Activated naive CD8-positive, alpha-beta T cell treated with anti-CD3 and anti-CD28 coated beads for 36 hours (primary cell): ENCODE data around the gene ARHGEF11. TPM values are rescaled to one million over a fixed set of nuclear protein-coding genes. Genes with fewer than 3 reads are reported as not detected.

Source experiments
- DNase-seq: peaks from one replicate; pipeline ENCODE4 v3.0.0; 2021
- H3K27ac Mint-ChIP-seq: one replicate; pipeline ENCODE4 v1.8.0; 2022; ENCODE audit warnings: mild to moderate bottlenecking, moderate library complexity, mixed read lengths
- H3K27me3 Mint-ChIP-seq: one replicate; pipeline ENCODE4 v1.8.0; 2022; ENCODE audit warnings: mild to moderate bottlenecking, mixed read lengths
- H3K36me3 Mint-ChIP-seq: one replicate; pipeline ENCODE4 v1.8.0; 2021; ENCODE audit warnings: mild to moderate bottlenecking, mixed read lengths
- H3K4me1 Mint-ChIP-seq: one replicate; pipeline ENCODE4 v1.8.0; 2021; ENCODE audit warnings: mixed read lengths
- H3K4me3 Mint-ChIP-seq: one replicate; pipeline ENCODE4 v1.8.0; 2022; ENCODE audit warnings: mild to moderate bottlenecking, moderate library complexity, mixed read lengths
- H3K9me3 Mint-ChIP-seq: one replicate; pipeline ENCODE4 v1.8.0; 2022; ENCODE audit warnings: mixed read lengths
- total RNA-seq, 2 experiments: library from RNA; stranded (reverse); gene quantifications; one replicate each; pipeline ENCODE4 v1.2.3, GENCODE V29; 2021

Gene ARHGEF11
- total RNA-seq, 2 experiments from 2014 or later = 2.8 to 3.3 TPM

- Mint-ChIP-seq H3K4me3 (no peak overlapping the region), H3K4me1 (no peaks in the 10 kb centered on the region), H3K27me3 (no peaks in the 10 kb centered on the region), H3K27ac (no peak overlapping the region), H3K9me3 (no peaks in the 10 kb centered on the region), H3K36me3 (peaks cover 3% of the 10 kb centered on the region)
- DNase-seq = no peak
These were observed 103.0 kb downstream of the ARHGEF11 start for GRCh38 chr1:156942576-156942975.

- no peak overlapping the region for H3K27ac Mint-ChIP-seq
- H3K27me3 Mint-ChIP-seq = no peaks in the 10 kb centered on the region
- H3K4me1 Mint-ChIP-seq = no peaks in the 10 kb centered on the region
- no peak overlapping the region for H3K4me3 Mint-ChIP-seq
- DNase-seq = no peak
- no peaks in the 10 kb centered on the region for H3K9me3 Mint-ChIP-seq
- peaks cover 3% of the 10 kb centered on the region for H3K36me3 Mint-ChIP-seq
These were observed 103.4 kb downstream of the ARHGEF11 start for GRCh38 chr1:156942176-156942575.

DNA sequence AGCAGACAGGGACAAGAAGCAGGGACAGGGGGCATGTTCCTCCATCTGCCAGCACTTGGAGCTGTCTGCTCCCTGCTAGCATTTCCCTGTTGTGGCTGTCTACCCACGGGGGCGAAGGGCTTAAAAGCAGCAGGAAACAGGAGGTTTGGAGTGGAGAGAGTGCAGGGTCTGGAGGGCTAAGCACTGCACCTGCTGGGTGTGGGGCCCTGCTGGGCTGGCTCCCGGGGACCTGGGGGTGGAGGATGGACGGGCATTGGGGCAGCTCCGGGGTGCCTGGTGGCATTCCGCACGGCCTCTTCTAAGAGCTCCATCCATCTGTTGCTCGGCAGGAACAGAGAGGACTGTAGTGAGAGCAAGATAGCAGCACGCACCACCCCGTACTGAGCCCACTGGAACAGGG lies 103.9 kb downstream of the ARHGEF11 start:
- H3K27ac Mint-ChIP-seq = no peak overlapping the region
- H3K36me3 Mint-ChIP-seq = peaks cover 3% of the 10 kb centered on the region
- no peaks in the 10 kb centered on the region for H3K4me1 Mint-ChIP-seq
- no peaks in the 10 kb centered on the region for H3K27me3 Mint-ChIP-seq
- no peaks in the 10 kb centered on the region for H3K9me3 Mint-ChIP-seq
- H3K4me3 Mint-ChIP-seq = no peak overlapping the region
- no peak for DNase-seq

DNA sequence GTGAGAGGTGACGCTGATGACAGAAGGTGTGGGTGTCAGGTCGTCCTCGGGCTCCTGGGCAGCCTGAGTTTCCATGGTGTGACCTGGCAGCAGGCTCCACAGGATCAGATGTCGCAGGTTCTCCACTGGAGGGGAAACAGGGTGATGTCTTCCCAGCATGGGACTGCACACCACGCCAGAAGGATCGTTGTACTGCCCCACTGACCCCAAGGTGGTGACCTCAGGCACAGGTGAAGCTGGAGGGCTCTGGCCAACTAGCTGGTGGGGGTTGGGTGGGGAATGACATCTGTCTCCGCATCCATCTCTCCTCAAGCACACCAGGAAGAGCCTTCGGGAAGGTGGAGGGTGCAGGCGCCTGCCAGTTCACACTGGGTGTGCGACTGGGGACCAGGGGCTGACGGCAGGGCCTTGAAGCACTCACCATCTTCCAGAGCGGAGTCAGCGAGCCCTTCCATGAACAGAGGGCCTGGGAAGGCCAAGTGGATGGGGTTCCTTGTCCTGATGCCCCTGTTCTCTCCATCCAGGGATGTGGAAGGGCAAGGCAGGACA lies 105.7 kb downstream of the ARHGEF11 start:
- Mint-ChIP-seq H3K9me3 (no peaks in the 10 kb centered on the region), H3K27ac (no peak overlapping the region), H3K4me3 (no peak overlapping the region), H3K4me1 (no peaks in the 10 kb centered on the region), H3K36me3 (no peaks in the 10 kb centered on the region), H3K27me3 (no peaks in the 10 kb centered on the region)
- no peak for DNase-seq

DNA sequence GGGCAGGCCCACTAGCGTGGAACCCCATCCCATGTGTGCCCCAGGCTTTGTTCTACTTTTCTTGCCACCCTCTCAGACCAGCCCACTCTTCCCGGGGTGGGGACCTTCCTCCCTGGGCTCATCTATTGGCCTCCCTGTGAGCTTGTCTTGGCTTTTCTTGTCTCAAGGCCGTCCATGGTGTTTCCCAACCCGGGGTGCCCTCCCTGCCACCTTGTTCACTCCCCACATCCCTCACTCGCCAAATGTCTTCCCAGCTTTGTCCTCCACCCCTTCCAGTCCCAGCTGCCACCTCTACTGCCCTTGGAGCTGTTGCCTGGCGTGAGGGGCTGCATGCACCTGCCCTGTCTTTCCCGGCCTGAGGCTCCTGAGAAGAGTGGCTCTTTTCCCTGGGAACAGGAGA lies 106.7 kb downstream of the ARHGEF11 start:
- no peaks in the 10 kb centered on the region for H3K27me3 Mint-ChIP-seq
- DNase-seq = no peak
- H3K27ac Mint-ChIP-seq = no peak overlapping the region
- H3K4me3 Mint-ChIP-seq = no peak overlapping the region
- no peaks in the 10 kb centered on the region for H3K36me3 Mint-ChIP-seq
- H3K9me3 Mint-ChIP-seq = no peaks in the 10 kb centered on the region
- H3K4me1 Mint-ChIP-seq = no peaks in the 10 kb centered on the region

GRCh38 chr1:156937883-156938282 lies 107.7 kb downstream of the ARHGEF11 start:
- Mint-ChIP-seq H3K9me3 (no peaks in the 10 kb centered on the region), H3K4me1 (no peaks in the 10 kb centered on the region), H3K36me3 (no peaks in the 10 kb centered on the region), H3K4me3 (no peak overlapping the region), H3K27me3 (no peaks in the 10 kb centered on the region), H3K27ac (no peak overlapping the region)
- DNase-seq = no peak

- no peak for DNase-seq
- Mint-ChIP-seq H3K27me3 (no peaks in the 10 kb centered on the region), H3K4me1 (no peaks in the 10 kb centered on the region), H3K9me3 (no peaks in the 10 kb centered on the region), H3K4me3 (no peak overlapping the region), H3K36me3 (no peaks in the 10 kb centered on the region), H3K27ac (no peak overlapping the region)
These were observed 108.8 kb downstream of the ARHGEF11 start for GRCh38 chr1:156936721-156937220.

DNA sequence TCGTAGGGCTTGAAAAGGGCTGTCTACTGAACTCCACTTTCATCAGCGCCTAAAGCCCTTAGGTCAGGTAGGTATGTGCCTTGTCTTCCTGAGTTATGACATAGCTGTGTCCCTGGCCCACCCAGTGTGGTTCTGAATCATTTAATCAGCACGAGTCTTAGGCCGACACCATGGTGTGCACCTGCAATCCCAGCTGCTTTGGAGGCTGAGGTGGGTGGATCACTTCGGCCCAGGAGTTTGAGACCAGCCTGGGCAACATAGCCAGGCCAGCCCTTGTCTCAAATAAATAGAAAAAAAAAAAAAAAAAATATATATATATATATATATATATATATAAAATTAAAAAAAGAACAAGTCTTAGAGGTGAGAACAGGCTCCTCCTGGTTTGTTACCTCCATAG lies 109.4 kb downstream of the ARHGEF11 start:
- Mint-ChIP-seq H3K9me3 (no peaks in the 10 kb centered on the region), H3K27me3 (peaks cover 4% of the 10 kb centered on the region), H3K27ac (no peak overlapping the region), H3K4me3 (no peak overlapping the region), H3K36me3 (no peaks in the 10 kb centered on the region), H3K4me1 (no peaks in the 10 kb centered on the region)
- DNase-seq = no peak

DNA sequence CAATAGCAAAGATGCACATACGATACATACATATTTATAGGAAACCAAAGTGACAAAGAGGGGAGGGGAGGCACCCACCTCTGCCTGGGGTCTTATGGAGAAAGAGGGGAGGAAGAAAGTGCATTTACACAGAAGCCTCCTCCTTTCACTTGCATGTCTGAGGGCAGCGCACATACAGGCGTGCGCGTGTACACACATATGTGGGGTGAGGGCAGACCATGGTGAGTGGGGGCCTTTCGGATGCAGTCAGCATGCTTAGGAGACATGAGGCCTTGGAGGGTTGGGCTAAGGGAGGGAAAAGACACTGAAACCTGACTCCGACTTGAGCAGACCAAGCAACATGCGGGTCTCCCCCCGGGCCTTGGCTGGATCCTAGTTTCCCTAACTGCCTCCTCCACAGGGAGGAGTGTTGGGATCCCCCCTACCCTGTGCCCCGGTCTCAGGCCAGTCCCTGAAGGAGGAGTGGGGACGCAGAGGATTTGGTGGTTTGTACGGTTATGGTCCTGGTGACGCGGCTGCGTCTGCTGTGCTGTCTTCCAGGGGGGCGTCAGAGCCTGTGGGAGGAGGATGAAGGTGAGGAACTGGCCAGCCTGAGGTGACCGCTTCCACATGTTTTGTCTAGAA lies 109.9 kb downstream of the ARHGEF11 start:
- Mint-ChIP-seq H3K4me1 (no peaks in the 10 kb centered on the region), H3K27me3 (peaks cover 10% of the 10 kb centered on the region), H3K4me3 (no peak overlapping the region), H3K27ac (no peak overlapping the region), H3K9me3 (no peaks in the 10 kb centered on the region), H3K36me3 (no peaks in the 10 kb centered on the region)
- no peak for DNase-seq

DNA sequence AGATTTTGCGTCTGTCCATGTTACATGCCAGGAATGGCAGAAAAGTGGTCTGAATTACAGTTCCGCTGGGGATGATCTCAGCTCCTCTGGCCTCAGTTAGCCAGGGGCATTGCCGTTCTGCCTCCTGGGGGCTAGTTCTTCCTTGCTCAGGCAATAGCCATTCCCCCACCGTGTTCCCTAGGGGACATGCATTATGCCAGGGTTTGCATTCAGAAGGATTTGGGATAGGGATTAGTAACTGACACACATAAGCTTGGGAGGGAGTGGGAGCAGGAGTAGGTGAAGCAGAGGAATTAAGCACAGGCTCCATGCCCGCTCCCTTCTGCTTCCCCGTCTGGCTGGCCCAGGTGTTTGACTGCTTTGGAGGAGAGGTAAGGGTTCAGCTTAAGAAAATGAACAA lies 112.4 kb downstream of the ARHGEF11 start:
- no peaks in the 10 kb centered on the region for H3K36me3 Mint-ChIP-seq
- H3K4me1 Mint-ChIP-seq = peaks cover 1% of the 10 kb centered on the region
- H3K27me3 Mint-ChIP-seq = peaks cover 33% of the 10 kb centered on the region
- H3K4me3 Mint-ChIP-seq = no peak overlapping the region
- H3K27ac Mint-ChIP-seq = no peak overlapping the region
- no peak for DNase-seq
- H3K9me3 Mint-ChIP-seq = no peaks in the 10 kb centered on the region

DNA sequence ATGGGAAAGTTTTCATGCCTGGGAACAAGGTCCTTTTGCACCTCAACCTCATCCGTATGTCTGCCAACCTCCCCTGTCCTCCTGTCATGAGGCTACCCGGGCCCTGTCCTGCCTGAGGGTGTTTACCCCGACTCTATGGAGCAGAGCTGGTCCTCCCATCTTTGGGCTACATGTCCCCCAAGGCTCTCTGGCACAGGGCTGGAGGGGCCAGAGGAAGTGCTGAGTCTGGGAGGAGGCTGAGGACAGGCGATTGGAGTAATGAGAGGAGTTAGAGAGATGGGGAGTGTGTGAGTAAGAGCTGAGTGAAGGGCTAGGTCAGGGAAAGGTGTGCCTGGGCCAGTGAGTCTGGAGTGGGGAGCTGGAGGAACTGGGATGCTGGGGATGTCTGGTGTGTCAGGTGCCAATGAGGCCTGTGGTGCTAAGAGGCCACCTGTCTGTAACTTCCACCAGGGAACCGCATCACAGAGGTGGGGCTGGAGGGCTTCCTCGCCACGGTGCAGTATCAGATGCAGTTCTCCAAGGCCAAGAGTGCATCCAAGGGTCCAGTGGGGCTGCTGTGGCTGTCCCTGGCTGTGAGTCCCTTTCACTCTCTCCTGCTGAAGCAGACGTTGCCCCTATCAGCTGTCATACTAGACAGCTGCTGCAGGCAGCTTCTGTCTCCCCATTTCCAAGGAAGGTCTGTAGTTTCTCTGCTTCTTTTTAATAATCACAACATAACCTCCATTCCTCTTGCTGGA lies 113.4 kb downstream of the ARHGEF11 start:
- Mint-ChIP-seq H3K4me3 (no peak overlapping the region), H3K27me3 (peaks cover 41% of the 10 kb centered on the region), H3K27ac (no peak overlapping the region)

GRCh38 chr1:156931211-156931952 lies 114.2 kb downstream of the ARHGEF11 start:
- Mint-ChIP-seq H3K27ac (no peak overlapping the region), H3K27me3 (peaks cover 49% of the 10 kb centered on the region), H3K4me3 (no peak overlapping the region), H3K4me1 (peaks cover 11% of the 10 kb centered on the region), H3K36me3 (no peaks in the 10 kb centered on the region), H3K9me3 (no peaks in the 10 kb centered on the region)
- no peak for DNase-seq

More for the DNA sequence above, 113.4 kb downstream of the ARHGEF11 start:
- Mint-ChIP-seq H3K9me3 (no peaks in the 10 kb centered on the region), H3K36me3 (no peaks in the 10 kb centered on the region), H3K4me1 (peaks cover 6% of the 10 kb centered on the region)
- no peak for DNase-seq

DNA sequence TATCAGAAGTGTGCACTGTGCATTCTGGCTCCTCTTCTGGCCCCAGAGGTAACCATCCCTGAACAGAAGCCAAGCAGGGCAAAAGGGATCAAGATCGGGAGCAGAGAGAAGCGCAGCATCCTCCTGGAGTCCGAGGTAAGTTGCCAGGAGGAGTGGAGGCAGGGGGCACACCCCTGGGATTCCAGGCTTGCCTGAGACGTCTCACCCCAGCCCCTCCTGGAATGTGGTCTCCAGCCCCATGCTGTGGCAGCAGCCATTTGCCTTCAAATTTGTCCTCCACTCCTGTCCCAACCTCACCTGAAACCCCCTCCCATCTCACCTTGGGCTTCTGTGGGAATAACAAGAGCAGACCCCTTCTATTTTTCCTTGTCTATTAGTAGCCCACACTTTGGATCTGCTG lies 115.1 kb downstream of the ARHGEF11 start:
- no peak overlapping the region for H3K27ac Mint-ChIP-seq
- peaks cover 58% of the 10 kb centered on the region for H3K27me3 Mint-ChIP-seq
- H3K9me3 Mint-ChIP-seq = no peaks in the 10 kb centered on the region
- no peak overlapping the region for H3K4me3 Mint-ChIP-seq
- peaks cover 18% of the 10 kb centered on the region for H3K4me1 Mint-ChIP-seq
- H3K36me3 Mint-ChIP-seq = no peaks in the 10 kb centered on the region
- no peak for DNase-seq

DNA sequence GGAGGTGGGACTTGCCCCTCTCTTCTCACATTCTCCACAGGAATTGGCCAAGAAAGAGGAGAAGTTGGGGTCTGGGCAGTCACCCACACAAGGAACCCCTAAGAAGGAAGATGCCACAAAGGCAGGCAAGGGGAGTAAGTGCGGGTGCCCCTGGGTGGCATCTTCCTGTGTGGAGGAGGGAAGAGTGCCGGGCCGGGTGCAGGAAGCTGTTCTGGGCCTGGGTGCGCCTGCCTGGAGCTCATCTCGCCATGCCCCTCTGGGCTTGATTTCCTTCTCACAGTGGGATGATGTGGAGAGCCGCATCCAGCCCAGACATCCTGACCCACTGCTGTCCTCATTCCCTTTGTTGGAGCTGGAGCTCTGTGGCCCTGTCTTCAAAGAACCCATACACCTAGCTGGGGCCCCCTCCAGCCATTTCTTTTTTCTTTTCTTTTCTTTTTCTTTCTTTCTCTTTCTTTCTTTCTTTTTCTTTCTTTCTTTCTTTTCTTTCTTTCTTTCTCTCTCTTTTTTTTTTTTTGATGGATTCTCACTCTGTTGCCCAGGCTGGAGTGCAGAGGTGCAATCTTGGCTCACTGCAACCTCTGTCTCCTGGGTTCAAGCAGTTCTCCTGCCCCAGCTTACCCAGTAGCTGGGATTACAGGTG lies 115.8 kb downstream of the ARHGEF11 start:
- Mint-ChIP-seq H3K36me3 (no peaks in the 10 kb centered on the region), H3K27ac (no peak overlapping the region), H3K9me3 (no peaks in the 10 kb centered on the region), H3K4me3 (no peak overlapping the region), H3K4me1 (peaks cover 18% of the 10 kb centered on the region), H3K27me3 (peaks cover 65% of the 10 kb centered on the region)
- no peak for DNase-seq
